Left ventricle myocardium superior (tissue), 1 donor: ENCODE data around the gene DISP2. TPM values are rescaled to one million over a fixed set of nuclear protein-coding genes. Genes with fewer than 3 reads are reported as not detected.

Experiments used
- ATAC-seq: fragments of 200-7000 bp; cut with Tn5 transposase; one replicate; pipeline ENCODE4 v1.9.1; 2020; ENCODE audit warnings: mild to moderate bottlenecking, moderate library complexity
- DNase-seq: peaks from one replicate; pipeline ENCODE4 v3.0.0-alpha.2; 2020
- intact Hi-C: fragments of 100-400 bp; cut with micrococcal nuclease; formaldehyde crosslinking; loops from one replicate; pipeline ENCODE4 v1.11.0; 2022
- total RNA-seq: library from RNA; stranded (reverse); fragmentation: NEBNext Ultra II Directional; extraction: Animal tissue kit (Norgen Biotek cat#: 25700); gene quantifications from one replicate; pipeline ENCODE4 v1.2.1, GENCODE V29; 2021
- donor health status: DM: no; HTN: yes; CAD: no; lungs with severe emphysema.

DISP2 gene
- total RNA-seq, 1 donor from 2014 or later, result 5.2 TPM

- ATAC-seq (no peak), DNase-seq (no peak)
- intact Hi-C loops, result no loop called here
Measured at GRCh38 chr15:40355976-40356585, 1.9 kb upstream of the DISP2 start.

- intact Hi-C loops, result no loop called here
- DNase-seq, result no peak
- no peak for ATAC-seq
Measured at GRCh38 chr15:40357246-40357645, 773 bp upstream of the DISP2 start.

GRCh38 chr15:40358471-40359353 is 693 bp downstream of the DISP2 start:
- peak; percentile 32 for ATAC-seq
- intact Hi-C loops, result no loop called here

GRCh38 chr15:40360015-40360414 is 2.0 kb downstream of the DISP2 start:
- ATAC-seq, result no peak
- intact Hi-C loops, result no loop called here
- DNase-seq, result no peak

More at GRCh38 chr15:40358471-40359353, 693 bp downstream of the DISP2 start:
- peak; percentile 46 for DNase-seq

GRCh38 chr15:40361640-40362039 is 3.6 kb downstream of the DISP2 start:
- DNase-seq (no peak), ATAC-seq (no peak)
- intact Hi-C loops, result no loop called here

GRCh38 chr15:40363611-40364010 is 5.6 kb downstream of the DISP2 start:
- ATAC-seq (no peak), DNase-seq (no peak)
- intact Hi-C loops, result no loop called here

GRCh38 chr15:40364251-40364650 is 6.2 kb downstream of the DISP2 start:
- DNase-seq, result no peak
- intact Hi-C loops, result no loop called here
- ATAC-seq, result no peak

- intact Hi-C loops, result no loop called here
- DNase-seq (no peak), ATAC-seq (no peak)
Measured at GRCh38 chr15:40365016-40365415, 7.0 kb downstream of the DISP2 start.

GRCh38 chr15:40365624-40366456 is 7.8 kb downstream of the DISP2 start:
- no peak for ATAC-seq
- intact Hi-C loops, result no loop called here
- DNase-seq, result no peak

GRCh38 chr15:40366457-40367370 is 8.7 kb downstream of the DISP2 start:
- intact Hi-C loops, result no loop called here
- ATAC-seq, result peak; percentile 88
- peak; percentile 95 for DNase-seq

GRCh38 chr15:40367371-40367685 is 9.3 kb downstream of the DISP2 start:
- intact Hi-C loops, result no loop called here
- DNase-seq (no peak), ATAC-seq (peak; percentile 1)

- ATAC-seq, result peak; percentile 70
- DNase-seq, result peak; percentile 91
- intact Hi-C loops, result no loop called here
Measured at GRCh38 chr15:40367686-40368611, 9.9 kb downstream of the DISP2 start.

- no peak for ATAC-seq
- intact Hi-C loops, result no loop called here
- DNase-seq, result no peak
Measured at GRCh38 chr15:40368719-40369473, 10.9 kb downstream of the DISP2 start.

- intact Hi-C loops, result no loop called here
- ATAC-seq (no peak), DNase-seq (no peak)
Measured at GRCh38 chr15:40369474-40369869, 11.5 kb downstream of the DISP2 start.

GRCh38 chr15:40369971-40370370 is 12.0 kb downstream of the DISP2 start:
- ATAC-seq, result no peak
- intact Hi-C loops, result no loop called here

GRCh38 chr15:40372981-40373380 is 15.0 kb downstream of the DISP2 start:
- no peak for ATAC-seq
- intact Hi-C loops, result no loop called here

More at GRCh38 chr15:40369971-40370370, 12.0 kb downstream of the DISP2 start:
- DNase-seq, result no peak

GRCh38 chr15:40377606-40378005 is 19.6 kb downstream of the DISP2 start:
- no peak for ATAC-seq
- no peak for DNase-seq
- intact Hi-C loops, result no loop called here

More at GRCh38 chr15:40372981-40373380, 15.0 kb downstream of the DISP2 start:
- DNase-seq, result no peak
